GM19468 (cell line): ENCODE results near the gene MRPL17.

Source experiments
- ATAC-seq: cut with Tn5 transposase; IDR thresholded peaks from one replicate; pipeline ENCODE4 v1.9.1; 2021; ENCODE audit warnings: mild to moderate bottlenecking, moderate library complexity, moderate number of reproducible peaks; ENCODE audit not compliant: unreplicated experiment; ENCODE audit errors: extremely low read depth

The MRPL17 gene

GRCh38 chr11:6635082-6635932 lies 47.8 kb downstream of the MRPL17 start:
- ATAC-seq, result no peak

- ATAC-seq, result no peak
These were observed 48.6 kb downstream of the MRPL17 start for GRCh38 chr11:6634534-6634933.

GRCh38 chr11:6633422-6634408 lies 49.4 kb downstream of the MRPL17 start:
- ATAC-seq, result no peak

- no peak for ATAC-seq
These were observed 50.7 kb downstream of the MRPL17 start for GRCh38 chr11:6632116-6633073.

GRCh38 chr11:6631361-6631890 lies 51.7 kb downstream of the MRPL17 start:
- no peak for ATAC-seq

GRCh38 chr11:6630632-6631291 lies 52.4 kb downstream of the MRPL17 start:
- no peak for ATAC-seq
